ENCODE results near the gene OR8B3. TPM values are rescaled to one million over a fixed set of nuclear protein-coding genes. Genes with fewer than 3 reads are reported as not detected.

Gene OR8B3
- total RNA-seq, result not detected

- POLR2A ChIA-PET, result no interaction called here
- ATAC-seq (no peak), DNase-seq (no peak)
- intact Hi-C loops (cut with DNase I, micrococcal nuclease), result no loop called here
- Mint-ChIP-seq H3K4me3 (no peak within 1 kb of the TSS), H3K27me3 (peaks cover 2% of the 10 kb centered on the region), H3K4me1 (peaks cover 2% of the 10 kb centered on the region), H3K9me3 (ENCODE audit: low read depth) (no peaks in the 10 kb centered on the region), H3K36me3 (ENCODE audit: low read depth) (no peaks in the 10 kb centered on the region), H3K27ac (no peak within 1 kb of the TSS)
- CTCF ChIA-PET, result no interaction called here
Measured at GRCh38 chr11:124398924-124399323, at the start of gene OR8B3. TSS of gene OR8B3 (minus strand) at chr11:124399024. CDS start at chr11:124397351, 1,673 bp downstream.

- DNase-seq (no peak), ATAC-seq (no peak)
- no peaks in the 10 kb centered on the region for H3K36me3 Mint-ChIP-seq (ENCODE audit: low read depth)
- ChIA-PET POLR2A (no interaction called here), CTCF (interaction anchor here (1.3 kb wide), 1 partner anchor 31 kb away, joined by 3 read pairs; no protein-coding TSS in a partner anchor)
- H3K27me3 Mint-ChIP-seq, result peaks cover 14% of the 10 kb centered on the region
- peaks cover 5% of the 10 kb centered on the region for H3K9me3 Mint-ChIP-seq (ENCODE audit: low read depth)
- H3K4me1 Mint-ChIP-seq, result no peaks in the 10 kb centered on the region
- intact Hi-C loops (cut with DNase I, micrococcal nuclease), result no loop called here
- H3K27ac Mint-ChIP-seq, result no peak overlapping the region
- no peak overlapping the region for H3K4me3 Mint-ChIP-seq
Measured at GRCh38 chr11:124446916-124447315, 48.1 kb upstream of the OR8B3 start.

- H3K27ac Mint-ChIP-seq, result no peak within 1 kb of the TSS
- DNase-seq (no peak), ATAC-seq (no peak)
- intact Hi-C loops (cut with DNase I, micrococcal nuclease), result no loop called here
- H3K27me3 Mint-ChIP-seq, result peaks cover 16% of the 10 kb centered on the region
- H3K36me3 Mint-ChIP-seq (ENCODE audit: low read depth), result no peaks in the 10 kb centered on the region
- no peaks in the 10 kb centered on the region for H3K9me3 Mint-ChIP-seq (ENCODE audit: low read depth)
- no peaks in the 10 kb centered on the region for H3K4me1 Mint-ChIP-seq
- CTCF ChIA-PET, result interaction anchor here (1.5 kb wide), 1 partner anchor 30 kb away, joined by 4 read pairs; no protein-coding TSS in a partner anchor
- no peak within 1 kb of the TSS for H3K4me3 Mint-ChIP-seq
- POLR2A ChIA-PET, result interaction anchor here (0.6 kb wide), 1 partner anchor 668 kb away, joined by 7 read pairs; no protein-coding TSS in a partner anchor
Measured at GRCh38 chr11:124445646-124446150, 46.9 kb upstream of the OR8B3 start, which contains the start of gene OR8B8. TSS of gene OR8B8 (minus strand) at chr11:124445696. CDS start at chr11:124441085, 4,611 bp downstream.

- no peak for DNase-seq
- no peak for ATAC-seq
- Mint-ChIP-seq H3K27ac (no peak overlapping the region), H3K4me1 (no peaks in the 10 kb centered on the region), H3K27me3 (peaks cover 24% of the 10 kb centered on the region), H3K4me3 (no peak overlapping the region), H3K9me3 (ENCODE audit: low read depth) (no peaks in the 10 kb centered on the region), H3K36me3 (ENCODE audit: low read depth) (no peaks in the 10 kb centered on the region)
- intact Hi-C loops (cut with DNase I, micrococcal nuclease), result no loop called here
- ChIA-PET POLR2A (no interaction called here), CTCF (interaction anchor here (0.8 kb wide), 1 partner anchor 27 kb away, joined by 3 read pairs; no protein-coding TSS in a partner anchor)
Measured at GRCh38 chr11:124442847-124443246, 44.0 kb upstream of the OR8B3 start.

GRCh38 chr11:124442442-124442841 lies 43.6 kb upstream of the OR8B3 start:
- Mint-ChIP-seq H3K36me3 (ENCODE audit: low read depth) (no peaks in the 10 kb centered on the region), H3K4me1 (no peaks in the 10 kb centered on the region), H3K27ac (no peak overlapping the region), H3K9me3 (ENCODE audit: low read depth) (no peaks in the 10 kb centered on the region), H3K4me3 (no peak overlapping the region), H3K27me3 (peaks cover 24% of the 10 kb centered on the region)
- DNase-seq, result no peak
- ChIA-PET POLR2A (no interaction called here), CTCF (interaction anchor here (0.8 to 1.3 kb wide), 2 partner anchors 12 to 27 kb away, joined by 3 read pairs; no protein-coding TSS in a partner anchor)
- ATAC-seq, result no peak
- intact Hi-C loops (cut with DNase I, micrococcal nuclease), result no loop called here

GRCh38 chr11:124441519-124441918 lies 42.7 kb upstream of the OR8B3 start:
- no peaks in the 10 kb centered on the region for H3K9me3 Mint-ChIP-seq (ENCODE audit: low read depth)
- DNase-seq (no peak), ATAC-seq (no peak)
- no peaks in the 10 kb centered on the region for H3K36me3 Mint-ChIP-seq (ENCODE audit: low read depth)
- intact Hi-C loops (cut with DNase I, micrococcal nuclease), result no loop called here
- no peak overlapping the region for H3K27ac Mint-ChIP-seq
- peaks cover 19% of the 10 kb centered on the region for H3K27me3 Mint-ChIP-seq
- no peaks in the 10 kb centered on the region for H3K4me1 Mint-ChIP-seq
- ChIA-PET CTCF (interaction anchor here (1.3 kb wide), 1 partner anchor 13 kb away, joined by 3 read pairs; no protein-coding TSS in a partner anchor), POLR2A (no interaction called here)
- H3K4me3 Mint-ChIP-seq, result no peak overlapping the region

GRCh38 chr11:124441081-124441480 lies 42.3 kb upstream of the OR8B3 start:
- H3K4me1 Mint-ChIP-seq, result no peaks in the 10 kb centered on the region
- CTCF ChIA-PET, result no interaction called here
- no peak for DNase-seq
- no peaks in the 10 kb centered on the region for H3K36me3 Mint-ChIP-seq (ENCODE audit: low read depth)
- POLR2A ChIA-PET, result no interaction called here
- intact Hi-C loops (cut with DNase I, micrococcal nuclease), result no loop called here
- H3K4me3 Mint-ChIP-seq, result no peak overlapping the region
- no peak for ATAC-seq
- no peak overlapping the region for H3K27ac Mint-ChIP-seq
- H3K27me3 Mint-ChIP-seq, result peaks cover 19% of the 10 kb centered on the region
- no peaks in the 10 kb centered on the region for H3K9me3 Mint-ChIP-seq (ENCODE audit: low read depth)

- intact Hi-C loops (cut with DNase I, micrococcal nuclease), result no loop called here
- no peak for ATAC-seq
- CTCF ChIA-PET, result no interaction called here
Measured at GRCh38 chr11:124440608-124441007, 41.8 kb upstream of the OR8B3 start.

GRCh38 chr11:124434699-124435098 lies 35.9 kb upstream of the OR8B3 start:
- Mint-ChIP-seq H3K36me3 (ENCODE audit: low read depth) (no peaks in the 10 kb centered on the region), H3K9me3 (ENCODE audit: low read depth) (no peaks in the 10 kb centered on the region), H3K4me1 (no peaks in the 10 kb centered on the region), H3K4me3 (no peak overlapping the region), H3K27ac (no peak overlapping the region), H3K27me3 (peaks cover 16% of the 10 kb centered on the region)
- DNase-seq (no peak), ATAC-seq (no peak)
- ChIA-PET POLR2A (no interaction called here), CTCF (no interaction called here)
- intact Hi-C loops (cut with DNase I, micrococcal nuclease), result no loop called here

More at GRCh38 chr11:124440608-124441007, 41.8 kb upstream of the OR8B3 start:
- no peak overlapping the region for H3K4me3 Mint-ChIP-seq
- no peak overlapping the region for H3K27ac Mint-ChIP-seq
- DNase-seq, result no peak
- H3K27me3 Mint-ChIP-seq, result peaks cover 22% of the 10 kb centered on the region
- H3K4me1 Mint-ChIP-seq, result no peaks in the 10 kb centered on the region
- no peaks in the 10 kb centered on the region for H3K36me3 Mint-ChIP-seq (ENCODE audit: low read depth)
- no peaks in the 10 kb centered on the region for H3K9me3 Mint-ChIP-seq (ENCODE audit: low read depth)
- POLR2A ChIA-PET, result no interaction called here

- ATAC-seq, result no peak
- Mint-ChIP-seq H3K27me3 (peaks cover 4% of the 10 kb centered on the region), H3K4me1 (no peaks in the 10 kb centered on the region), H3K9me3 (ENCODE audit: low read depth) (peaks cover 2% of the 10 kb centered on the region), H3K27ac (no peak overlapping the region), H3K36me3 (ENCODE audit: low read depth) (no peaks in the 10 kb centered on the region), H3K4me3 (no peak overlapping the region)
- no peak for DNase-seq
- ChIA-PET POLR2A (no interaction called here), CTCF (interaction anchor here (0.7 to 1.2 kb wide), 5 partner anchors 8 to 215 kb away, joined by 3 to 5 read pairs (median 3); no protein-coding TSS in a partner anchor)
- intact Hi-C loops (cut with DNase I, micrococcal nuclease), result no loop called here
Measured at GRCh38 chr11:124429599-124429998, 30.8 kb upstream of the OR8B3 start.

GRCh38 chr11:124424384-124424921 lies 25.6 kb upstream of the OR8B3 start, which contains the start of gene OR8B4:
TSS of gene OR8B4 (minus strand) at chr11:124424871. CDS start at chr11:124424871, 0 bp downstream.
- no peak within 1 kb of the TSS for H3K27ac Mint-ChIP-seq
- DNase-seq (no peak), ATAC-seq (no peak)
- H3K36me3 Mint-ChIP-seq (ENCODE audit: low read depth), result no peaks in the 10 kb centered on the region
- H3K9me3 Mint-ChIP-seq (ENCODE audit: low read depth), result no peaks in the 10 kb centered on the region
- peaks cover 13% of the 10 kb centered on the region for H3K27me3 Mint-ChIP-seq
- ChIA-PET CTCF (no interaction called here), POLR2A (no interaction called here)
- no peaks in the 10 kb centered on the region for H3K4me1 Mint-ChIP-seq
- H3K4me3 Mint-ChIP-seq, result no peak within 1 kb of the TSS
- intact Hi-C loops (cut with DNase I, micrococcal nuclease), result no loop called here

- Mint-ChIP-seq H3K4me3 (no peak overlapping the region), H3K27ac (no peak overlapping the region), H3K4me1 (no peaks in the 10 kb centered on the region), H3K9me3 (ENCODE audit: low read depth) (no peaks in the 10 kb centered on the region), H3K27me3 (peaks cover 18% of the 10 kb centered on the region), H3K36me3 (ENCODE audit: low read depth) (no peaks in the 10 kb centered on the region)
- intact Hi-C loops (cut with DNase I, micrococcal nuclease), result no loop called here
- CTCF ChIA-PET, result interaction anchor here (0.8 to 1.0 kb wide), 2 partner anchors 9 to 164 kb away, joined by 3 read pairs; no protein-coding TSS in a partner anchor
- DNase-seq (no peak), ATAC-seq (no peak)
- POLR2A ChIA-PET, result no interaction called here
Measured at GRCh38 chr11:124421043-124421442, 22.2 kb upstream of the OR8B3 start.
